ENCODE results near the gene TPO.

TPO gene

GRCh38 chr2:1586251-1586922 lies 173.1 kb downstream of the TPO start:
- Mint-ChIP-seq H3K4me3 (no peak overlapping the region), H3K27ac (no peak overlapping the region), H3K9me3 (ENCODE audit: low read depth) (no peaks in the 10 kb centered on the region), H3K4me1 (ENCODE audit: low read depth) (no peaks in the 10 kb centered on the region), H3K27me3 (peaks cover 15% of the 10 kb centered on the region), H3K36me3 (no peaks in the 10 kb centered on the region)

GRCh38 chr2:1586923-1587840 lies 173.9 kb downstream of the TPO start:
- Mint-ChIP-seq H3K27ac (no peak overlapping the region), H3K4me1 (ENCODE audit: low read depth) (no peaks in the 10 kb centered on the region), H3K36me3 (no peaks in the 10 kb centered on the region), H3K27me3 (peaks cover 13% of the 10 kb centered on the region), H3K4me3 (no peak overlapping the region), H3K9me3 (ENCODE audit: low read depth) (no peaks in the 10 kb centered on the region)

- Mint-ChIP-seq H3K27ac (no peak overlapping the region), H3K9me3 (ENCODE audit: low read depth) (no peaks in the 10 kb centered on the region), H3K4me3 (no peak overlapping the region), H3K36me3 (no peaks in the 10 kb centered on the region), H3K4me1 (ENCODE audit: low read depth) (no peaks in the 10 kb centered on the region), H3K27me3 (peaks cover 10% of the 10 kb centered on the region)
Observed at GRCh38 chr2:1588051-1588977, 175.1 kb downstream of the TPO start.

- Mint-ChIP-seq H3K4me1 (ENCODE audit: low read depth) (peaks cover 2% of the 10 kb centered on the region), H3K4me3 (no peak overlapping the region), H3K36me3 (no peaks in the 10 kb centered on the region), H3K9me3 (ENCODE audit: low read depth) (no peaks in the 10 kb centered on the region), H3K27me3 (peaks cover 10% of the 10 kb centered on the region), H3K27ac (no peak overlapping the region)
Observed at GRCh38 chr2:1588978-1589621, 175.8 kb downstream of the TPO start.

- H3K27me3 Mint-ChIP-seq = peaks cover 10% of the 10 kb centered on the region
- H3K9me3 Mint-ChIP-seq (ENCODE audit: low read depth) = no peaks in the 10 kb centered on the region
- no peaks in the 10 kb centered on the region for H3K36me3 Mint-ChIP-seq
- peaks cover 2% of the 10 kb centered on the region for H3K4me1 Mint-ChIP-seq (ENCODE audit: low read depth)
- no peak overlapping the region for H3K4me3 Mint-ChIP-seq
- H3K27ac Mint-ChIP-seq = no peak overlapping the region
Observed at GRCh38 chr2:1590596-1591460, 177.6 kb downstream of the TPO start.

- Mint-ChIP-seq H3K27ac (no peak overlapping the region), H3K9me3 (ENCODE audit: low read depth) (no peaks in the 10 kb centered on the region), H3K36me3 (no peaks in the 10 kb centered on the region), H3K4me3 (no peak overlapping the region), H3K4me1 (ENCODE audit: low read depth) (peaks cover 2% of the 10 kb centered on the region), H3K27me3 (peaks cover 10% of the 10 kb centered on the region)
Observed at GRCh38 chr2:1591461-1591770, 178.2 kb downstream of the TPO start.

Data from activated naive CD8-positive, alpha-beta T cell (primary cell).